ENCODE results near the gene CCL5. TPM values are rescaled to one million over a fixed set of nuclear protein-coding genes. Genes with fewer than 3 reads are reported as not detected.

CCL5 gene
- total and polyA plus RNA-seq, 2 experiments from 2014 or later: not detected

DNA sequence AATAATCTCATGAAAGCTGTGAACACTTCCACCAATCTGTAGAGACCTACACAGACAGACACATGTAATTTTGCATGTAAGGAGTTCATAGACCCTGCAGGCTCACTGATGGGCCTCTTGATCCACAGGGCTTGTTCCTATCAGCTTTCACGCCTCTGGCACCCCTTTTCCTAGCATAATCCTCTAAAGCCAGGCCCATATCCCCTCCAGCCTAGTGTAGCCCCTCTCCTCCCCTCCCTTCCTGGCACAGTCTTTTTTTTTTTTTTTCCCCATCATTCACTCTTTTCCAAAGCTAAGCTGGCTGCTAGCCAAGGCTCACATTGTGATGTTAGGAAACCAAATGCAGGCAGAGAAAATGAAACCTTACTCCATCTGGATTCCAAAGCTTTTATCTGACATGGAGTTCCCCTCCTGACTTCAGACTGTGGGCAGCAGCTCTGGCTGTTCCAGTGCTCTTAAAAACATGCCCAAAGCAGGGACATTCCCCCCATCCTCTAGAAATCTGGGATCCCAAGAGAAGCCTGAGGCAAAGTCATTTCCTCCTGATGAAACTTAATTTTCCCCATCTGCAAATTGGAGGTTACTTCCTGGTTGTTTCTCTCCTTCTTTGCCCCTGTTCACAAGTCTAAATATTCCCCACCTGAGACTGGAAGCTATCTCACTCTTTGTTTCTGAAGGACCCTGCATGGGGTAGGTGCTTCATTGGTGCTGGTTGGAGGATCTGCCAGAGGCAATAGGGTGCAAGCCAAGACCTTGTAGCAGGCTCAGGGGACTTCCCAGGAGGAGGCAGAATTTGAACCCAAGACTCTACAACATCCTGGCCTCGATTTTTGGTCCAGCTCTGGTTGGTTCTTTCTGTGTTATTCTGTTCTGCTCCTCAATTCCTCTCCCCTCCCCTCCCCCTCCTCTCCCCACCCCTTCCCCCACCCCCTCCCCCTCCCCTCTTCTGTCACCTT is 9.9 kb upstream of the CCL5 start:
- H3K4me1 ChIP-seq (ENCODE audit: insufficient read depth): no peaks in the 10 kb centered on the region; the same call in 1 of the 2 replicates
- no peak for TF ChIP-seq ZNF331 (CRISPR knock-in tag; IDR thresholded peaks at IDR 0.05; ENCODE audit: low read depth)
- TF ChIP-seq POLR2AphosphoS5 (IDR thresholded peaks at IDR 0.05; ENCODE audit: low read depth): no peak
- no peak for TF ChIP-seq EZH2 (IDR thresholded peaks at IDR 0.05; ENCODE audit: low read depth, unreplicated experiment)
- TF ChIP-seq CREB1 (CRISPR knock-in tag; IDR thresholded peaks at IDR 0.05; ENCODE audit: low read depth): no peak
- TF ChIP-seq STAT1 (IDR thresholded peaks at IDR 0.05; ENCODE audit: unreplicated experiment): no peak
- TF ChIP-seq, protein P1, sequence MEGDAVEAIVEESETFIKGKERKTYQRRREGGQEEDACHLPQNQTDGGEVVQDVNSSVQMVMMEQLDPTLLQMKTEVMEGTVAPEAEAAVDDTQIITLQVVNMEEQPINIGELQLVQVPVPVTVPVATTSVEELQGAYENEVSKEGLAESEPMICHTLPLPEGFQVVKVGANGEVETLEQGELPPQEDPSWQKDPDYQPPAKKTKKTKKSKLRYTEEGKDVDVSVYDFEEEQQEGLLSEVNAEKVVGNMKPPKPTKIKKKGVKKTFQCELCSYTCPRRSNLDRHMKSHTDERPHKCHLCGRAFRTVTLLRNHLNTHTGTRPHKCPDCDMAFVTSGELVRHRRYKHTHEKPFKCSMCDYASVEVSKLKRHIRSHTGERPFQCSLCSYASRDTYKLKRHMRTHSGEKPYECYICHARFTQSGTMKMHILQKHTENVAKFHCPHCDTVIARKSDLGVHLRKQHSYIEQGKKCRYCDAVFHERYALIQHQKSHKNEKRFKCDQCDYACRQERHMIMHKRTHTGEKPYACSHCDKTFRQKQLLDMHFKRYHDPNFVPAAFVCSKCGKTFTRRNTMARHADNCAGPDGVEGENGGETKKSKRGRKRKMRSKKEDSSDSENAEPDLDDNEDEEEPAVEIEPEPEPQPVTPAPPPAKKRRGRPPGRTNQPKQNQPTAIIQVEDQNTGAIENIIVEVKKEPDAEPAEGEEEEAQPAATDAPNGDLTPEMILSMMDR (conservative IDR thresholded peaks at IDR 0.05; ENCODE audit: low read depth in 2 of 2): no peak
- TF ChIP-seq ZNF114 (CRISPR knock-in tag; IDR thresholded peaks at IDR 0.05): no peak
- TF ChIP-seq ZNF462 (CRISPR knock-in tag; IDR thresholded peaks at IDR 0.05): no peak
- ATAC-seq (no peak), DNase-seq (ENCODE audit: low spot score) (peak; percentile 2)
- H3K36me3 ChIP-seq (ENCODE audit: insufficient read depth): no peaks in the 10 kb centered on the region
- H3K27ac ChIP-seq (ENCODE audit: low read depth): no peak overlapping the region
- Mint-ChIP-seq H3K27ac (no peak overlapping the region; the same call in 1 of the 2 replicates), H3K4me1 (peaks cover 18% of the 10 kb centered on the region), H3K27me3 (ENCODE audit: insufficient read depth, low read depth, poor library complexity) (no peaks in the 10 kb centered on the region), H3K36me3 (ENCODE audit: low read depth) (no peaks in the 10 kb centered on the region), H3K9me3 (no peaks in the 10 kb centered on the region), H3K4me3 (no peak overlapping the region)
- no peaks in the 10 kb centered on the region for H3F3A ChIP-seq (replicated peaks; ENCODE audit: low read depth)
- H3K27me3 ChIP-seq (ENCODE audit: insufficient read depth): no peaks in the 10 kb centered on the region
- H3K4me2 ChIP-seq: no peak overlapping the region
- H3K9me2 ChIP-seq (ENCODE audit: insufficient read depth): no peaks in the 10 kb centered on the region
- H3K4me3 ChIP-seq: no peak overlapping the region
- H4K20me1 ChIP-seq (replicated peaks; ENCODE audit: insufficient read depth): no peaks in the 10 kb centered on the region
- peak overlapping the region; percentile 59 for H2AFZ ChIP-seq
- H3K79me2 ChIP-seq (replicated peaks; ENCODE audit: insufficient read depth): no peaks in the 10 kb centered on the region

All from GM23338 (cell line).